HCT116 (cell line): ENCODE data around the gene EMILIN2. TPM values are rescaled to one million over a fixed set of nuclear protein-coding genes. Genes with fewer than 3 reads are reported as not detected.

Experiments
- ATAC-seq: fragments of 200-7000 bp; cut with Tn5 transposase; 2 replicates; pipeline ENCODE4 v1.9.1; 2020; ENCODE audit warnings: mild to moderate bottlenecking, moderate library complexity
- BruUV-seq: library from RNA; stranded (reverse); fragments of 400-500 nt; replicated peaks from 2 replicates; lab custom pipeline; 2021; lab: Mats Ljungman, UMichigan
- CTCF ChIA-PET: fragments of 300-600 bp; sonication (Branson Sonifier 250); formaldehyde crosslinking; loops from one replicate; lab custom pipeline; 2021; ENCODE audit warnings: antibody characterized with exemption; lab: Charles Lee
- POLR2A ChIA-PET: fragments of 300-600, 350-600 bp; sonication (Branson Sonifier 250); formaldehyde crosslinking; loops from one replicate; lab custom pipeline; 2021; ENCODE audit warnings: antibody characterized with exemption; lab: Charles Lee
- RAD21 ChIA-PET, 2 experiments: fragments of 300-600 bp; sonication (Branson Sonifier 250); formaldehyde crosslinking; loops; one replicate each; lab custom pipeline; 2023; ENCODE audit warnings: low total read pairs in 2 of 2; ENCODE audit not compliant: uncharacterized antibody in 2 of 2, unreplicated experiment in 2 of 2, low non-redundant PET in 1 of 2; lab: Charles Lee
- DNase-seq: peaks from one replicate; pipeline ENCODE4 v3.0.0-alpha.2; 2010; ENCODE audit warnings: low read depth, low spot score
- H2AFZ ChIP-seq: fragments of 200-600 bp; shearing (Covaris generic), sonication (generic); 2 replicates; pipeline ENCODE4 v1.6.1; 2017; ENCODE audit warnings: low read depth, mixed run types, mixed read lengths, antibody characterized with exemption, low read length; ENCODE audit not compliant: poor library complexity, severe bottlenecking
- H3K27ac ChIP-seq: 2 replicates; pipeline ENCODE4 v1.5.1; 2012; ENCODE audit warnings: low read depth, low read length
- H3K27me3 ChIP-seq: fragments of 200-600 bp; sonication (generic); 2 replicates; pipeline ENCODE4 v1.6.1; 2016; ENCODE audit warnings: mixed run types, low read length, mixed read lengths; ENCODE audit not compliant: insufficient read depth
- H3K36me3 ChIP-seq, 2 experiments: fragments of 200-500 bp in 1 of 2; fragments of 200-600 bp in 1 of 2; sonication (Bioruptor generic) in 1 of 2; sonication (generic) in 1 of 2; 2 replicates each; pipeline versions ENCODE4 v1.5.1 to v1.6.1; 2014 to 2016; ENCODE audit warnings: low read length in 2 of 2, inconsistent platforms in 1 of 2, mixed read lengths in 1 of 2, mixed run types in 1 of 2; ENCODE audit not compliant: insufficient read depth in 2 of 2, control insufficient read depth in 1 of 2
- H3K4me1 ChIP-seq, 2 experiments: fragments of 200-600 bp in 1 of 2; sonication (generic) in 1 of 2; 2 replicates each; pipeline versions ENCODE4 v1.5.1 to v1.6.1; 2012 to 2017; ENCODE audit warnings: low read length in 2 of 2, inconsistent platforms in 1 of 2, mild to moderate bottlenecking in 1 of 2, mixed read lengths in 1 of 2, mixed run types in 1 of 2, moderate library complexity in 1 of 2; ENCODE audit not compliant: insufficient read depth in 2 of 2, control insufficient read depth in 1 of 2
- H3K4me2 ChIP-seq: fragments of 200-600 bp; sonication (generic); 2 replicates; pipeline ENCODE4 v1.6.1; 2017; ENCODE audit warnings: mixed run types, low read length, mixed read lengths
- H3K4me3 ChIP-seq, 2 experiments: fragments of 200-600 bp in 1 of 2; sonication (generic) in 1 of 2; replicated peaks in 1 of 2; 2 replicates each; pipeline ENCODE4 v1.5.1; 2011 to 2016; ENCODE audit warnings: low read length in 2 of 2, control low read depth in 1 of 2, low read depth in 1 of 2, mild to moderate bottlenecking in 1 of 2, mixed read lengths in 1 of 2, mixed run types in 1 of 2
- H3K79me2 ChIP-seq: fragments of 200-600 bp; sonication (generic); 2 replicates; pipeline ENCODE4 v1.6.1; 2017; ENCODE audit warnings: mild to moderate bottlenecking, mixed run types, low read length, moderate library complexity, mixed read lengths; ENCODE audit not compliant: insufficient read depth
- H3K9ac ChIP-seq: fragments of 200-600 bp; sonication (generic); 2 replicates; pipeline ENCODE4 v1.6.1; 2016; ENCODE audit warnings: low read length, mixed read lengths
- H3K9me2 ChIP-seq: fragments of 200-600 bp; sonication (generic), shearing (Covaris generic); 2 replicates; pipeline ENCODE4 v1.6.1; 2017; ENCODE audit warnings: mixed run types, mild to moderate bottlenecking, moderate library complexity; ENCODE audit not compliant: insufficient read depth
- H3K9me3 ChIP-seq, 2 experiments: fragments of 200-500 bp in 1 of 2; fragments of 200-600 bp in 1 of 2; sonication (Bioruptor generic) in 1 of 2; sonication (generic) in 1 of 2; 2 replicates each; pipeline ENCODE4 v1.6.1; 2014 to 2017; ENCODE audit warnings: low read length in 2 of 2, mixed read lengths in 2 of 2, inconsistent platforms in 1 of 2, low read depth in 1 of 2, mild to moderate bottlenecking in 1 of 2, mixed run types in 1 of 2, moderate library complexity in 1 of 2; ENCODE audit not compliant: control insufficient read depth in 1 of 2, insufficient read depth in 1 of 2
- H4K20me1 ChIP-seq: fragments of 200-600 bp; sonication (generic), shearing (Covaris generic); 2 replicates; pipeline ENCODE4 v1.6.1; 2017; ENCODE audit warnings: mixed run types, mild to moderate bottlenecking, moderate library complexity; ENCODE audit not compliant: insufficient read depth
- CEBPB ChIP-seq: IDR thresholded peaks from 2 replicates; pipeline ENCODE4 v1.6.1; 2012; ENCODE audit warnings: low read depth
- EGR1 ChIP-seq: IDR thresholded peaks from 2 replicates; pipeline ENCODE4 v1.6.1; 2012; ENCODE audit warnings: low read depth
- FOSL1 ChIP-seq: IDR thresholded peaks from 2 replicates; pipeline ENCODE4 v1.6.1; 2012; ENCODE audit warnings: low read depth
- JUND ChIP-seq: IDR thresholded peaks from 2 replicates; pipeline ENCODE4 v1.6.1; 2012
- POLR2AphosphoS5 ChIP-seq: IDR thresholded peaks from 2 replicates; pipeline ENCODE4 v1.6.1; 2011; ENCODE audit warnings: mild to moderate bottlenecking, low read depth, low read length, moderate library complexity
- SP1 ChIP-seq: IDR thresholded peaks from 2 replicates; pipeline ENCODE4 v1.6.1; 2012; ENCODE audit warnings: low read depth
- intact Hi-C: fragments of 100-400 bp; cut with micrococcal nuclease; formaldehyde crosslinking; loops from 2 replicates; pipeline ENCODE4 v1.10.0; 2022
- total RNA-seq: library from RNA; stranded (reverse); gene quantifications from one replicate; pipeline ENCODE4 v1.2.1, GENCODE V29; 2021; ENCODE audit not compliant: unreplicated experiment
- TF ChIP-seq, protein P1 (sequence below): IDR thresholded peaks from 2 replicates; pipeline ENCODE4 v1.6.1; 2011; ENCODE audit warnings: mild to moderate bottlenecking, low read length, moderate library complexity; ENCODE audit not compliant: insufficient replicate concordance; ENCODE audit errors: extremely low read depth

EMILIN2 gene
- total RNA-seq, 1 experiment from 2014 or later: 23.4 TPM

GRCh38 chr18:2895391-2895790 is 48.6 kb downstream of the EMILIN2 start (continued):
- TF ChIP-seq FOSL1 (no peak), JUND (no peak), POLR2AphosphoS5 (no peak), EGR1 (no peak)
- TF ChIP-seq, all 23 proteins: peak for 0

- no peaks in the 10 kb centered on the region for H3K27me3 ChIP-seq
- no peak for ATAC-seq
- DNase-seq: no peak
- intact Hi-C loops: no loop called here
- H2AFZ ChIP-seq: no peak overlapping the region
- no peak overlapping the region for H3K4me2 ChIP-seq
- TF ChIP-seq CEBPB (no peak), SP1 (no peak)
- TF ChIP-seq, protein P1, sequence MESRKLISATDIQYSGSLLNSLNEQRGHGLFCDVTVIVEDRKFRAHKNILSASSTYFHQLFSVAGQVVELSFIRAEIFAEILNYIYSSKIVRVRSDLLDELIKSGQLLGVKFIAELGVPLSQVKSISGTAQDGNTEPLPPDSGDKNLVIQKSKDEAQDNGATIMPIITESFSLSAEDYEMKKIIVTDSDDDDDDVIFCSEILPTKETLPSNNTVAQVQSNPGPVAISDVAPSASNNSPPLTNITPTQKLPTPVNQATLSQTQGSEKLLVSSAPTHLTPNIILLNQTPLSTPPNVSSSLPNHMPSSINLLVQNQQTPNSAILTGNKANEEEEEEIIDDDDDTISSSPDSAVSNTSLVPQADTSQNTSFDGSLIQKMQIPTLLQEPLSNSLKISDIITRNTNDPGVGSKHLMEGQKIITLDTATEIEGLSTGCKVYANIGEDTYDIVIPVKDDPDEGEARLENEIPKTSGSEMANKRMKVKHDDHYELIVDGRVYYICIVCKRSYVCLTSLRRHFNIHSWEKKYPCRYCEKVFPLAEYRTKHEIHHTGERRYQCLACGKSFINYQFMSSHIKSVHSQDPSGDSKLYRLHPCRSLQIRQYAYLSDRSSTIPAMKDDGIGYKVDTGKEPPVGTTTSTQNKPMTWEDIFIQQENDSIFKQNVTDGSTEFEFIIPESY: no peak
- ChIA-PET RAD21 (no interaction called here), CTCF (no interaction called here), POLR2A (no interaction called here)
- H3K36me3 ChIP-seq: no peaks in the 10 kb centered on the region
- no TSS peak for BruUV-seq
- no peaks in the 10 kb centered on the region for H3K9me2 ChIP-seq
- no peak overlapping the region for H3K27ac ChIP-seq
- peaks cover 0 to 14% of the 10 kb centered on the region in 2 experiments; a peak in 2 of 4 replicates for H3K4me1 ChIP-seq
- H3K79me2 ChIP-seq: no peaks in the 10 kb centered on the region
- H3K4me3 ChIP-seq: no peak overlapping the region
- no peaks in the 10 kb centered on the region for H4K20me1 ChIP-seq
- no peaks in the 10 kb centered on the region for H3K9me3 ChIP-seq
- no peak overlapping the region for H3K9ac ChIP-seq
Observed at GRCh38 chr18:2896990-2897389, 50.2 kb downstream of the EMILIN2 start.
